PC-3 (cell line): ENCODE results near the gene NBDY. TPM values are rescaled to one million over a fixed set of nuclear protein-coding genes. Genes with fewer than 3 reads are reported as not detected.

Experiments
- ATAC-seq: fragments of 200-7000 bp; cut with Tn5 transposase; 2 replicates; pipeline ENCODE4 v1.9.1; 2020; ENCODE audit warnings: mild to moderate bottlenecking, moderate library complexity
- BruUV-seq: library from RNA; stranded (reverse); fragments of 400-500 nt; replicated peaks from 2 replicates; lab custom pipeline; 2021; lab: Mats Ljungman, UMichigan
- CTCF ChIA-PET: fragments of 300-600 bp; sonication (Branson Sonifier 250); formaldehyde crosslinking; loops from one replicate; lab custom pipeline; 2022; ENCODE audit warnings: antibody characterized with exemption; lab: Charles Lee
- POLR2A ChIA-PET: fragments of 300-600 bp; sonication (Branson Sonifier 250); formaldehyde crosslinking; loops from one replicate; lab custom pipeline; 2022; ENCODE audit warnings: antibody characterized with exemption; ENCODE audit not compliant: unreplicated experiment; lab: Charles Lee
- DNase-seq: peaks from one replicate; pipeline ENCODE4 v3.0.0-alpha.2; 2015
- H2AFZ ChIP-seq: fragments of 300-600 bp; sonication (generic); 2 replicates; pipeline ENCODE4 v1.6.0; 2016; ENCODE audit warnings: antibody characterized with exemption, low read length
- H3F3A ChIP-seq: fragments of 300-600 bp; sonication (generic); one replicate; pipeline ENCODE4 v1.6.0; 2017; ENCODE audit warnings: antibody characterized with exemption, low read length, control low read depth, mild to moderate bottlenecking; ENCODE audit not compliant: unreplicated experiment
- H3K27ac ChIP-seq: fragments of 300-600 bp; sonication (generic); 2 replicates; pipeline ENCODE4 v1.5.1; 2016; ENCODE audit warnings: mild to moderate bottlenecking, low read length
- H3K27me3 ChIP-seq: fragments of 300-600 bp; sonication (generic); 2 replicates; pipeline ENCODE4 v1.6.1; 2016; ENCODE audit warnings: low read length, mixed read lengths
- H3K36me3 ChIP-seq: fragments of 300-600 bp; sonication (generic); 2 replicates; pipeline ENCODE4 v1.6.1; 2016; ENCODE audit warnings: low read depth, mixed run types, low read length, mixed read lengths
- H3K4me1 ChIP-seq: fragments of 300-600 bp; sonication (generic); 2 replicates; pipeline ENCODE4 v1.5.1; 2016; ENCODE audit warnings: low read length; ENCODE audit not compliant: insufficient read depth
- H3K4me2 ChIP-seq: fragments of 300-600 bp; sonication (generic); 2 replicates; pipeline ENCODE4 v1.6.0; 2016; ENCODE audit warnings: low read length
- H3K4me3 ChIP-seq: fragments of 300-600 bp; sonication (generic); 2 replicates; pipeline ENCODE4 v1.5.1; 2016; ENCODE audit warnings: mild to moderate bottlenecking, low read length, mixed read lengths
- H3K79me2 ChIP-seq: fragments of 300-600 bp; sonication (generic); 2 replicates; pipeline ENCODE4 v1.6.1; 2017; ENCODE audit warnings: low read length, mixed read lengths
- H3K9ac ChIP-seq: fragments of 300-600 bp; sonication (generic); 2 replicates; pipeline ENCODE4 v1.6.0; 2016; ENCODE audit warnings: mild to moderate bottlenecking, low read length
- H3K9me2 ChIP-seq: fragments of 300-600 bp; sonication (generic); replicated peaks from 2 replicates; pipeline ENCODE4 v1.6.1; 2016; ENCODE audit warnings: mixed run types, low read length, mixed read lengths
- H3K9me3 ChIP-seq: fragments of 300-600 bp; sonication (generic); 2 replicates; pipeline ENCODE4 v1.6.1; 2016; ENCODE audit warnings: low read length, mixed read lengths
- H4K20me1 ChIP-seq: fragments of 300-600 bp; sonication (generic); 2 replicates; pipeline ENCODE4 v1.6.1; 2016; ENCODE audit warnings: low read length, mixed read lengths
- EZH2 ChIP-seq: fragments of 300-600 bp; sonication (generic); IDR thresholded peaks from one replicate; pipeline ENCODE4 v1.6.1; 2017; ENCODE audit warnings: antibody characterized with exemption, mild to moderate bottlenecking, low read length; ENCODE audit not compliant: unreplicated experiment
- EZH2phosphoT487 ChIP-seq: fragments of 300-600 bp; sonication (generic); IDR thresholded peaks from 2 replicates; pipeline ENCODE4 v1.6.1; 2018; ENCODE audit warnings: mild to moderate bottlenecking, antibody characterized with exemption, low read length, borderline replicate concordance
- intact Hi-C: fragments of 100-400 bp; cut with micrococcal nuclease; formaldehyde crosslinking; loops from 2 replicates; pipeline ENCODE4 v1.9.0; 2023
- total RNA-seq: library from RNA; depleted of rRNA; stranded (reverse); fragments of >200 nt; gene quantifications from 2 replicates; pipeline ENCODE4 v1.2.3, GENCODE V29; 2014
- TF ChIP-seq, protein P1 (sequence below): fragments of 300-600 bp; sonication (generic); conservative IDR thresholded peaks from 2 replicates; pipeline ENCODE4 v1.5.1; 2017; ENCODE audit warnings: antibody characterized with exemption, low read depth, mild to moderate bottlenecking, low read length

Gene NBDY
- total RNA-seq, 1 experiment from 2014 or later = 13.6 TPM

DNA sequence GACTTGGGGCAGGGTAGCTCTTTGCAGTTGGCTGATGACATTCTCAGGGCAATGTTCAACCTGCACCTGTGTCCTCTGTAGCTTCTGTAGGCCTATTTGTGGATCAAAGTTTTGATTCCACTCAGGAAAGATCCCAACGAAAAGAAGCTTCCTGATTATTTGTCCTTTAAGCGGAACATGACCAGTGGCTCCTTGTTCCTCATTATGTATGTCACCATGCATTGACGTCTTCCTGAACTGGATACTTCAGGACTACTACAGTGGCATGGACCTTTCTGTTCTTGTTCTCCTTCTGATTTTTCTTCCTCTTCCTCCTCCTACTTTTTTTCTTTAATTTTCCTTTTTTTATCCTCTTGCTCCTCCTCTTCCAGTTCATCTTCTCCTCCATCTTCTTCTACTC lies 62.4 kb downstream of the NBDY start:
- intact Hi-C loops = no loop called here
- H3K79me2 ChIP-seq = no peaks in the 10 kb centered on the region
- no peaks in the 10 kb centered on the region for H3F3A ChIP-seq
- POLR2A ChIA-PET = no interaction called here
- no peak for ATAC-seq
- no peak overlapping the region for H3K27ac ChIP-seq
- H3K9me2 ChIP-seq = no peaks in the 10 kb centered on the region
- H3K9ac ChIP-seq = no peak overlapping the region
- no peak overlapping the region for H2AFZ ChIP-seq
- BruUV-seq = no TSS peak
- no peaks in the 10 kb centered on the region; the same call in 1 of the 2 replicates for H3K4me1 ChIP-seq
- H3K4me2 ChIP-seq = no peak overlapping the region
- H3K4me3 ChIP-seq = no peak overlapping the region
- TF ChIP-seq EZH2phosphoT487 = no peak
- TF ChIP-seq, protein P1, sequence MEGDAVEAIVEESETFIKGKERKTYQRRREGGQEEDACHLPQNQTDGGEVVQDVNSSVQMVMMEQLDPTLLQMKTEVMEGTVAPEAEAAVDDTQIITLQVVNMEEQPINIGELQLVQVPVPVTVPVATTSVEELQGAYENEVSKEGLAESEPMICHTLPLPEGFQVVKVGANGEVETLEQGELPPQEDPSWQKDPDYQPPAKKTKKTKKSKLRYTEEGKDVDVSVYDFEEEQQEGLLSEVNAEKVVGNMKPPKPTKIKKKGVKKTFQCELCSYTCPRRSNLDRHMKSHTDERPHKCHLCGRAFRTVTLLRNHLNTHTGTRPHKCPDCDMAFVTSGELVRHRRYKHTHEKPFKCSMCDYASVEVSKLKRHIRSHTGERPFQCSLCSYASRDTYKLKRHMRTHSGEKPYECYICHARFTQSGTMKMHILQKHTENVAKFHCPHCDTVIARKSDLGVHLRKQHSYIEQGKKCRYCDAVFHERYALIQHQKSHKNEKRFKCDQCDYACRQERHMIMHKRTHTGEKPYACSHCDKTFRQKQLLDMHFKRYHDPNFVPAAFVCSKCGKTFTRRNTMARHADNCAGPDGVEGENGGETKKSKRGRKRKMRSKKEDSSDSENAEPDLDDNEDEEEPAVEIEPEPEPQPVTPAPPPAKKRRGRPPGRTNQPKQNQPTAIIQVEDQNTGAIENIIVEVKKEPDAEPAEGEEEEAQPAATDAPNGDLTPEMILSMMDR = no peak
- TF ChIP-seq EZH2 = no peak
- H3K36me3 ChIP-seq = no peaks in the 10 kb centered on the region
- H3K9me3 ChIP-seq = no peaks in the 10 kb centered on the region
- no peak for DNase-seq
- CTCF ChIA-PET = no interaction called here
- H4K20me1 ChIP-seq = no peaks in the 10 kb centered on the region
- no peaks in the 10 kb centered on the region for H3K27me3 ChIP-seq

DNA sequence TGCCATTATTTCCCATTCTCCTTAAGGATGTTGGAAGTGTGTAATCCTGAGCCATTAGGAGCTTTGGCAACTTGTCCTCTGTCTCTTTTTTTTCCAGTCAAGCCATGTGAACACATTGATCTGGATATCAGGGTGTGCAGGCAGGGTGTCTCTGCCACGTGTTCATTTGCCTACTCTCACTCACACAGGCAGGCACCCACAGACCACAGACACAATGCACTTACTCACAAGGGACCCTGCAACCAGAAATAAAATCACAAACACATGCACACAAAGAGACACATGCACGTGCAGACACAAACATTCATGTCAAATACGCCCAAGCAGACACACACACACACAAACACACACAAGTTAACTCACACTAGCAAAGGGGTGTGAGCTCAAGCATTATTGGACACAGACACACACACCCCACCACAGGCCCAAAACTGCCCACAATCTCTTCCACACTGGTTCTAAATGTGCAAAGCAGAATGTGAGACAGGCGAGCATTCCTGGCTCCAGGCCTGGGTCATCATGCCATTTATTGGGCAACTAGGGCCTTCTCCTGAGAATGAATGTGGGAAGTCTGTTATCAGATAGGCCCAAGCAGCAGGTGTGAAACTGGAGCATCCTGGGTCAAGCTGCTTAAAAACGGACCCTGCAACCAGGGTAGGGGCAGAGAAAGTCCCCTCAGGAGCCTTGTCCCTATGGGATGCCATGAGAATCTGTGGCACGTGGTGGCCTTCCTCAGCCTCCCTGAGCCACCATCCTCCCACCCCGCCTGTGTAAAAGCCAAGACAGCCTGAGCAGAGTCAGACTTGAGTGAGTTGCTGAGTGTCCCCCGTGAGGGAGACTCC lies 63.4 kb downstream of the NBDY start:
- POLR2A ChIA-PET = no interaction called here
- DNase-seq = no peak
- CTCF ChIA-PET = no interaction called here
- intact Hi-C loops = no loop called here
- BruUV-seq = no TSS peak
- Histone ChIP-seq H2AFZ (no peak overlapping the region), H3K36me3 (no peaks in the 10 kb centered on the region), H3K4me2 (no peak overlapping the region), H3K9me2 (no peaks in the 10 kb centered on the region), H3K79me2 (no peaks in the 10 kb centered on the region), H3F3A (no peaks in the 10 kb centered on the region), H3K27me3 (no peaks in the 10 kb centered on the region), H4K20me1 (no peaks in the 10 kb centered on the region), H3K4me1 (no peaks in the 10 kb centered on the region; the same call in 1 of the 2 replicates), H3K27ac (no peak overlapping the region), H3K9me3 (no peaks in the 10 kb centered on the region), H3K4me3 (no peak overlapping the region), H3K9ac (no peak overlapping the region)
- no peak for ATAC-seq
- TF ChIP-seq EZH2 (no peak), EZH2phosphoT487 (no peak)
- TF ChIP-seq, protein P1 = no peak

DNA sequence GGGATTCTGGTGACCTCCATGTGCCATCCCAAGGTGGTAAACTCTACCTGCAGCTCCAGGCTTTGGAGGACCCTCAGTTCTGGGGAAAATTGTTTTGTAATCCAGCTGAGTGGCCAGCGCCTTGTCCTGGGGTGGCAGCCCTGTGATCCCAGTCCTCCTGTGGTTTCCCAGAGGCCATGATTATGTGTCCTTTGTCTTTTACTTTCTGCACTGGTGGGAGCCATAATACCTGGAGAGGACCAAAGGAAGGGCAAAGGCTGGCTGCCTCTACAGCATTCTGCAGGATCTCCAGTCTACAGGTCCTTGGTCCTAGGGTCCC lies 64.0 kb downstream of the NBDY start:
- intact Hi-C loops = no loop called here
- H3K4me1 ChIP-seq = no peaks in the 10 kb centered on the region; the same call in 1 of the 2 replicates
- H3K9ac ChIP-seq = no peak overlapping the region
- no peak overlapping the region for H3K4me3 ChIP-seq
- BruUV-seq = no TSS peak
- DNase-seq = no peak
- no peaks in the 10 kb centered on the region for H3K27me3 ChIP-seq
- H3K9me3 ChIP-seq = no peaks in the 10 kb centered on the region
- H4K20me1 ChIP-seq = no peaks in the 10 kb centered on the region
- H3K36me3 ChIP-seq = no peaks in the 10 kb centered on the region
- ChIA-PET CTCF (no interaction called here), POLR2A (no interaction called here)
- H3K79me2 ChIP-seq = no peaks in the 10 kb centered on the region
- no peaks in the 10 kb centered on the region for H3F3A ChIP-seq
- H2AFZ ChIP-seq = no peak overlapping the region
- no peaks in the 10 kb centered on the region for H3K9me2 ChIP-seq
- ATAC-seq = no peak
- no peak overlapping the region for H3K27ac ChIP-seq
- H3K4me2 ChIP-seq = no peak overlapping the region
- no peak for TF ChIP-seq EZH2
- TF ChIP-seq, protein P1 = no peak
- no peak for TF ChIP-seq EZH2phosphoT487
